ENCODE measurements around the gene ZNF646.
A peak's percentile ranks its signal among the peaks of the same experiment; 100 is the strongest.
"Not testable (repeated sequence)": the region's sequence is repeated elsewhere in the genome, so short reads cannot be mapped to it uniquely, and the experiment has no call there.

ZNF646 gene

DNA sequence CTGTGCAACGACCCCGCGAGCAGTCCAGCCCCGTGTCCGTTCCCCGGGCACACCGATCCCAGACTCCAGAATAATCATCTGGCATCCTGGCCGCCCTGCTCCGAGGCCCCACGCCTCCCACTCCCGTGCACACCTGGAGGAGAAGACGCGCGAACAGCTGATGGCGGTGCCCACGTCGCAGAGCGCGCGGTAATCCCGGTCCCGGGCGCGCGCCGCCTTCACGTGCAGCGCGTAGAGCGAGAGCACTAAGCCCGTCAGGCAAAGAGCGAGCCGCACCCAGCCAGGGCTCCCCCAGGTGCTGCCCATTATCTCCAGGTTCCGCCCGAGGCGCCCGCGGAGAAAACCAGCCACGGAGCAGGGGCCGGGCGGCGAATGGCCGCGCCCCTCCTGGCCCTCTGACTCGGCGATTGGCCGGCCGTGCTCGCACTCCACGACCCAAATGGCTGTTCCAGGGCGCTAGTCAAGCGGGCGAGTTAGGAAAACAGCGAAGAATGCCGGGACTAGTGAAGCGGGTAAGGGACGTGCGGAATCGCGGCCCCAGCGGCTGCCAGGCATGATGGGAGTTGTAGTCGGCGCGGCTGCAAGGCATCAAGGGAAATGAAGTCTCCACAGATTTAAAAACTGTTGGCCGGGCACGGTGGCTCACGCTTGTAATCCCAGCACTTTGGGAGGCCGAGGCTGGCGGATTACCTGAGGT, 20.4 kb downstream of the ZNF646 start, which contains the start of gene VKORC1:
Gene VKORC1 (minus strand): TSS at position 374 of the 697 bp plus-strand sequence. CDS start 68 bp downstream, at position 306.
- H3K27me3 ChIP-seq (ENCODE audit: control insufficient read depth, insufficient read depth, low read length), result no peaks in the 10 kb centered on the region
- H3K9me3 ChIP-seq (ENCODE audit: control insufficient read depth, insufficient read depth, low read depth, low read length), result no peaks in the 10 kb centered on the region
- H3K36me3 ChIP-seq (ENCODE audit: control insufficient read depth, insufficient read depth, low read length), result peaks cover 15% of the 10 kb centered on the region
- peak within 1 kb of the TSS; percentile 85 for H3K4me3 ChIP-seq (ENCODE audit: low read depth, low read length)
- peak within 1 kb of the TSS; percentile 92 for H3K9ac ChIP-seq (ENCODE audit: low read length)
- H3K27ac ChIP-seq (ENCODE audit: low read depth, low read length), result peak within 1 kb of the TSS; percentile 53
- peaks cover 4% of the 10 kb centered on the region; the same call in 1 of the 2 replicates for H3K4me1 ChIP-seq (ENCODE audit: control insufficient read depth, insufficient read depth, low read length)

DNA sequence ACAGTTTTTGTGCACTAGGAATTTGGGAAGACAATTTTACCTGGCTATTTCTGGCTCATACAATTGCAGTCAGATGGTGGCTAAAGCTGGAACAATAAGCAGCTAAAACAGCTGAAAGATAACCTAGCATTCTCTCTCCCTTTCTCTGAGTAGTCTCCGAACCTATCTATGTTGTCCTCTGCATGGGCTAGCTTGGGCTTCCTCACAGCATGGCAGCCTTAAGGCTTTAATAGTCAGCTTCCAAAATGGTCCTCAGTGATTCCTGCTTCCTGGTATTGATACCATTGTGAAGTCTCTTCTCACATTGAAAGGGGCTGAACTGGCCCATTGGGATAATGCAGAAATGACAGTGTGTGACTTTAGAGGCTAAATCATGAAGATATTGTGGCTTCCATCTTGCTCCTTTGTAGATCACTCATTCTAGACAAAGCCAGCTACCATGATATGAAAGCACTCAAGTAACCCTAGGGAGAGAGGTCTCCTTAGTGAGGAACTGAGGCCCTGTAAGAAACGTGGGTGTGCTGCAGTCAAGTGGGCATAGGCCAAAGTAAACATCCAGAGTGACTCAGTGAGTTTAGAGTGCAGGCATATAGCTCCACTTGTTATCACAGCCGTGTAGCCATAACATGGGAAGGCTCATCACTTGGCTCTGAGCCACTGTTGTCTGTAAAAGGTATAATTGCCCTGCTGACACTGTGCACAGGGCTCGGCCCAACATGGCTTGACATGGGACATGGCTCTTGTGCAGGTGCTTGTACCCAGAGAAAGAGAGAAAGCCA, 25.8 kb downstream of the ZNF646 start:
- Histone ChIP-seq H3K9ac (ENCODE audit: low read length) (no peak overlapping the region), H3K4me1 (ENCODE audit: control insufficient read depth, insufficient read depth, low read length) (no peaks in the 10 kb centered on the region), H3K27ac (ENCODE audit: low read depth, low read length) (no peak overlapping the region), H3K27me3 (ENCODE audit: control insufficient read depth, insufficient read depth, low read length) (no peaks in the 10 kb centered on the region), H3K9me3 (ENCODE audit: control insufficient read depth, insufficient read depth, low read depth, low read length) (peaks cover 3% of the 10 kb centered on the region; the same call in 1 of the 2 replicates), H3K4me3 (ENCODE audit: low read depth, low read length) (no peak overlapping the region), H3K36me3 (ENCODE audit: control insufficient read depth, insufficient read depth, low read length) (no peaks in the 10 kb centered on the region)

DNA sequence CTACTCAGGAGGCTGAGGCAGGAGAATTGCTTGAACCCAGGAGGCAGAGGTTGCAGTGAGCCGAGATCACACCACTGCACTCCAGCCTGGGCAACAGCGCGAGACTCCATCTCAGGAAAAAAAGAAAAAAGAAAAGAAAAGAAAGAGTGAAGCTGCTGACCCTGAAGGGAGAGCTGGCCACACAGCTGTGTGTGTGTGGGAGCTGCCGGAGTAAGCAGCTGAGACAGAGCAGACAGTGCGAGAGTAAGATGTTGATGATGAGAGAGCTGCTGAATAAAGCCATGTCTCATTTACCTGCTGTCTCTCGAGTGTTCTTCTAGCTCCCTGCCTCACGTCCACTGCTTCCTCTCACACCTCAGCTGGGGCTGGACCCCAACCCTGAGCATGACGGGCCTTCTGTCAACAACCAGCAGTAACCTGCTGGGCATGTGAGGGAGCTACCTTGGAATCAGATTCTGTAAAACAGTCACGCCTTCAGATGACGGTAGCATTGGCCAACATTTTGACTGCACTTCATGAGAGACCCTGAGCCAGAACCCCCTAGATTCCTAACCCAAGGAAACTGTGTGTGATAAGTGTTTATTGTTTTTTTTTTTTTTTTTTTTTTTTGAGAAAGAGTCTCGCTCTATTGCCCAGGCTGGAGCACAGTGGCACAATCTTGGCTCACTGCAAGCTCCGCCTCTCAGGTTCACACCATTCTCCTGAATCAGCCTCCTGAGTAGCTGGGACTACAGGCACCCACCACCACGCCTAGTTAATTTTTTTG, 26.8 kb downstream of the ZNF646 start:
- not testable (repeated sequence) for H3K9ac ChIP-seq (ENCODE audit: low read length); H3K4me1 ChIP-seq (ENCODE audit: control insufficient read depth, insufficient read depth, low read length); H3K9me3 ChIP-seq (ENCODE audit: control insufficient read depth, insufficient read depth, low read depth, low read length); H3K27me3 ChIP-seq (ENCODE audit: control insufficient read depth, insufficient read depth, low read length); H3K4me3 ChIP-seq (ENCODE audit: low read depth, low read length); H3K27ac ChIP-seq (ENCODE audit: low read depth, low read length); H3K36me3 ChIP-seq (ENCODE audit: control insufficient read depth, insufficient read depth, low read length)

DNA sequence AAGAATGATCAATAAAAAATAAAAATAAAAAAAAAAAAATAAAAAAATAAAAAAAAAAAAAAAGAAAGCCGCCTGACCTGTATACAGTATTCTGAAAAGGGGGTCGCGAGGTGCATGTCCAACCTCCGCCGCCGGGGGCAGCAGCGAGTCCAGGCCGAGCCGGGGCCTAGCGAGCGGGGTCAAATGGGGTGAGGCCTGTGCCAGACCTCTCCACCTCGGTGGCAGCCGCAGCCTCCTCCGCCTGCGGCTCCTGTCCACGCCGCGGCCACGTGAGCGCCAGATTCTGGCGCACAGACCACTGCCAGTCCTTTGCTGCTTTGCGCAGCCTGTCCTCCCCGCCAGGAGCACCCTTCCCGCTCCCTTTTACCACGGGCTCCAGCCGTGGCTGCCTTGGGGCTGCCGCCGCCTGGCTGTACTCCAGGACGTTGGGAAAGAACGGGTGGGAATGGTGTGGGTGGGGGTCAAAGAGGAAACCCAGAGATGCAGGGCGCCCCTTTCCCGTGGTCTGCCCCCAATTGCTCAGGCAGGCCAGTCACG, 31.5 kb downstream of the ZNF646 start:
- Histone ChIP-seq H3K9me3 (ENCODE audit: control insufficient read depth, insufficient read depth, low read depth, low read length) (peaks cover 3% of the 10 kb centered on the region; the same call in 1 of the 2 replicates), H3K27me3 (ENCODE audit: control insufficient read depth, insufficient read depth, low read length) (no peaks in the 10 kb centered on the region), H3K4me1 (ENCODE audit: control insufficient read depth, insufficient read depth, low read length) (peaks cover 7% of the 10 kb centered on the region; the same call in 1 of the 2 replicates), H3K9ac (ENCODE audit: low read length) (no peak overlapping the region), H3K27ac (ENCODE audit: low read depth, low read length) (no peak overlapping the region), H3K36me3 (ENCODE audit: control insufficient read depth, insufficient read depth, low read length) (peaks cover 15% of the 10 kb centered on the region), H3K4me3 (ENCODE audit: low read depth, low read length) (peak overlapping the region; percentile 25)

DNA sequence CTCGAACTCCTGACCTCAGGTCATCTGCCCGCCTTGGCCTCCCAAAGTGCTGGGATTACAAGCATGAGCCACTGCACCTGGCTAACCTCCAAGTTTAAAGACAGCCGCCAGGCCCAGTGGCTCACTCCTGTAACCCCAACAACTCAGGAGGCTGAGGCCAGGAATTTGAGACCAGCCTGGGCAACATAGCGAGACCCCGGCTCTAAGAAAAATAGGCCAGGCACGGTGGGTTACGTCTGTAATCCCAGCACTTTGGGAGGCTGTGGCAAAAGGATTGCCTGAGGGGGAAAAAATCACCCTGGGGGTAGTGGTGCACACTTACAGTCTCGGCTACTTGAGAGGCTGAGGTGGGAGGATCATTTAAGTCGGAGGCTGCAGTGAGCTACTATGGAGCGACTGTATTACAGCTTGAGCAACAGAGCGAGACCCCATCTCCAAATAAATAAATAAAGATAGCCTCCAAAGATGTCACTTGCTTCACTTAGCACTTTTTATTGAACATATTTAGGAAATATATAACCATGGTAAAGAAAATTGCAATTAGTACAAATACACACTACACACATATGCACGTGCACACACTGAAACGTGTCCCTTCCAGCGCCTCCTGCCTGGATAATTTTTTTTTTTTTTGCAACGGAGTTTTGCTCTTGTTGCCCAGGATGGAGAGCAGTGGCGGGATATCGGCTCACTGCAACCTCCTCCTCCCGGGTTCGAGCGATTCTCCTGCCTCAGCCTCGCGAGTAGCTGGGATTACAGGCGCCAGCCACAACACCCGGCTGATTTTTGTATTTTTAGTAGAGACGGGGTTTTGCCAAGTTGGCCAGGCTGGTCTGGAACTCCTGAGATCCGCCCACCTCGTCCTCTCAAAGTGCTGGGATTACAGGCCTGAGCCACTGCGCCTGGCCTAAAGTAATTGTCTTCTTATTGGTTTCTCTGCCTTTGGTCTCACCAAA, 32.6 kb downstream of the ZNF646 start:
- Histone ChIP-seq H3K36me3 (ENCODE audit: control insufficient read depth, insufficient read depth, low read length) (peaks cover 25% of the 10 kb centered on the region), H3K4me3 (ENCODE audit: low read depth, low read length) (no peak overlapping the region), H3K9ac (ENCODE audit: low read length) (no peak overlapping the region)

DNA sequence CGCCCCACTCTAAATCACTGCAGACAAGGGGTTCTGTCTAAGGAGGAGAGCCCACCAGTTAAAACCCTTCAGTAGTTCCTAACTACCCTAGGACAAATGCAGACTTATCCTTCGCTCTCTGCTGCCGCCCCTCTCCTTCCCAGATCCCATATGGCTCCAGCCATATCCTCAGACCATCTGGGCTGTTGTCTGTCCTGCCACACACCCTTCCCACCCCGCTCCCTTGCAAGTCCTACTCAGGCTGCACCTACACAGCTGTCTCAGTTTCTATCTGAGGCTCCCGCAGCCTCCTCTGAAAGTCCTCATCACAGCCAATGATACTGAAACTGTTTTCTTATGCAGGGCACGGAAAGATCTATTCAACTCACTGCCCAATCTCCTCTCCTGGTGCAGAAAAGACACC, 33.2 kb downstream of the ZNF646 start:
- no peak overlapping the region for H3K9ac ChIP-seq (ENCODE audit: low read length)
- H3K36me3 ChIP-seq (ENCODE audit: control insufficient read depth, insufficient read depth, low read length), result peaks cover 32% of the 10 kb centered on the region
- peaks cover 3% of the 10 kb centered on the region; the same call in 1 of the 2 replicates for H3K9me3 ChIP-seq (ENCODE audit: control insufficient read depth, insufficient read depth, low read depth, low read length)
- H3K27me3 ChIP-seq (ENCODE audit: control insufficient read depth, insufficient read depth, low read length), result no peaks in the 10 kb centered on the region
- H3K4me1 ChIP-seq (ENCODE audit: control insufficient read depth, insufficient read depth, low read length), result peaks cover 7% of the 10 kb centered on the region; the same call in 1 of the 2 replicates
- peak overlapping the region; percentile 90 for H3K4me3 ChIP-seq (ENCODE audit: low read depth, low read length)
- H3K27ac ChIP-seq (ENCODE audit: low read depth, low read length), result no peak overlapping the region

More for the DNA sequence above, 32.6 kb downstream of the ZNF646 start:
- Histone ChIP-seq H3K27me3 (ENCODE audit: control insufficient read depth, insufficient read depth, low read length) (no peaks in the 10 kb centered on the region), H3K27ac (ENCODE audit: low read depth, low read length) (no peak overlapping the region), H3K4me1 (ENCODE audit: control insufficient read depth, insufficient read depth, low read length) (peaks cover 7% of the 10 kb centered on the region; the same call in 1 of the 2 replicates), H3K9me3 (ENCODE audit: control insufficient read depth, insufficient read depth, low read depth, low read length) (peaks cover 3% of the 10 kb centered on the region; the same call in 1 of the 2 replicates)

DNA sequence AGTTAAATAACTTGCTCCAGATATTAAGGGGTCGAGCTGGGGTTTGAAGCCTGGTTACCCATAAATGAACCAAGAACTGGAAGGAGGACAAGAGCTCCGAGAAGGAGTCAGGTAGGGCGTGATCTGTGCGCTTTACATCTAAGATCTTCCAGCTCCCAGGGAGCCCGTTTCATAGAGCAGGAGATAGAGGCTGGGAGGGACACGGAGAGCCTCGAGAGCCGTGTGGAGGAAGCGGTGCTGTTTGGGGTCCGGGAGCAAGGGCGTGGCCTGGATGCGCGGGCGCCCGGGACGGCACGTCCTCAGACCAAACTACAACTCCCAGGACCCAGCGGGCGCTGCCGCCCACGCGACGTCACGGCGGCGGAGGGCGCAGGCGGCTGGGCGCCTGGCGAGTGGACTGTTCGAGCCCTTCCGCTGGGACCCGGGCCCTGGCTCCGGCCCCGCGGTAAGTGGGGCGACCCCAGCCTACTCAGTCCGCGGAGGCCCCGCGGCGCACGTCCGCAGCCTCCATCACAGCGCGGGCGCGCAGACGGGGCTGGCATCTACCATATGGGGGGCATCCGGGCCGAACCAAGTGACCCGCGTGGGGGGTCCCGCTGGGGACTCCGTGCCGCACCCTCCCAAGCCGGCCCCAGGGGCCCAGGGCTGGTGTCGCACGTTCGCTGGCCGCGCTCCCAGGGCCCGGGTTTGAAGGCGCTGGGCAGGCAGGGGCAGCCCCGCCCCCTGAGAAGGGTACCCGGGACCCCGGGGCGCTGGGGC, 34.0 kb downstream of the ZNF646 start, which contains the start of gene BCKDK:
Gene BCKDK (plus strand): TSS at position 352 of the 759 bp plus-strand sequence. CDS start 838 bp downstream, outside the sequence.
- peak within 1 kb of the TSS; percentile 90 for H3K4me3 ChIP-seq (ENCODE audit: low read depth, low read length)
- no peaks in the 10 kb centered on the region for H3K27me3 ChIP-seq (ENCODE audit: control insufficient read depth, insufficient read depth, low read length)
- H3K9ac ChIP-seq (ENCODE audit: low read length), result peak within 1 kb of the TSS; percentile 82
- peaks cover 39% of the 10 kb centered on the region for H3K36me3 ChIP-seq (ENCODE audit: control insufficient read depth, insufficient read depth, low read length)
- peak within 1 kb of the TSS; percentile 32; the same call in 1 of the 2 replicates for H3K27ac ChIP-seq (ENCODE audit: low read depth, low read length)
- H3K4me1 ChIP-seq (ENCODE audit: control insufficient read depth, insufficient read depth, low read length), result peaks cover 7% of the 10 kb centered on the region; the same call in 1 of the 2 replicates
- peaks cover 2% of the 10 kb centered on the region; the same call in 1 of the 2 replicates for H3K9me3 ChIP-seq (ENCODE audit: control insufficient read depth, insufficient read depth, low read depth, low read length)

DNA sequence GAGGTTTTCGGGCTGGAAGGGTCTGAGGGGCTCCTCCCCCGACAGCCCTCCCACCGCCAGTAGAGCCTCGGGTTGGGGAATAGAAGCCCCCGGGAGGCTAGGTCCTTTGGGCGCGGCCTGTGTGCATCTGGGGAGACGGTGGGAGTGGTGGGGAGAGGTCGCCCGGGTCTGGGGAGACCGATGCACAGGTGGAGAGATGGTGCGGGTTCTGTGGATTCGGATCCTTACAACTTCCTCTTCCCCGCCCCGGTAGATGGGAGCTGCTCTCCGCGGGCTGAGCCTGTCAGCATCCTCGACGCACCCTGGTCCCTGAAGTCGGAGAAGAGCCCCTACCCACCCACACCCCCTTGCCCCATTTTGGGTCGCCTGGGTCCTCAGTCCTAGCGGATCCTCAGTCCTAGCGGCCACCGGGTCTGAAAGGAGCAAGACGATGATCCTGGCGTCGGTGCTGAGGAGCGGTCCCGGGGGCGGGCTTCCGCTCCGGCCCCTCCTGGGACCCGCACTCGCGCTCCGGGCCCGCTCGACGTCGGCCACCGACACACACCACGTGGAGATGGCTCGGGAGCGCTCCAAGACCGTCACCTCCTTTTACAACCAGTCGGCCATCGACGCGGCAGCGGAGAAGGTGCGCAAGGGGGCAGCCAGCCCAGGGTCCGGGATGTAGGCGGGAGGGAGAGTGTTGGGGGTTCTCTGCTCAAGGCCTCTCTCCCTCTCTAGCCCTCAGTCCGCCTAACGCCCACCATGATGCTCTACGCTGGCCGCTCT, 34.8 kb downstream of the ZNF646 start:
- peaks cover 39% of the 10 kb centered on the region for H3K36me3 ChIP-seq (ENCODE audit: control insufficient read depth, insufficient read depth, low read length)
- peaks cover 7% of the 10 kb centered on the region; the same call in 1 of the 2 replicates for H3K4me1 ChIP-seq (ENCODE audit: control insufficient read depth, insufficient read depth, low read length)
- no peaks in the 10 kb centered on the region for H3K9me3 ChIP-seq (ENCODE audit: control insufficient read depth, insufficient read depth, low read depth, low read length)
- no peaks in the 10 kb centered on the region for H3K27me3 ChIP-seq (ENCODE audit: control insufficient read depth, insufficient read depth, low read length)
- H3K4me3 ChIP-seq (ENCODE audit: low read depth, low read length), result peak overlapping the region; percentile 90
- H3K27ac ChIP-seq (ENCODE audit: low read depth, low read length), result peak overlapping the region; percentile 32; the same call in 1 of the 2 replicates
- peak overlapping the region; percentile 82 for H3K9ac ChIP-seq (ENCODE audit: low read length)

DNA sequence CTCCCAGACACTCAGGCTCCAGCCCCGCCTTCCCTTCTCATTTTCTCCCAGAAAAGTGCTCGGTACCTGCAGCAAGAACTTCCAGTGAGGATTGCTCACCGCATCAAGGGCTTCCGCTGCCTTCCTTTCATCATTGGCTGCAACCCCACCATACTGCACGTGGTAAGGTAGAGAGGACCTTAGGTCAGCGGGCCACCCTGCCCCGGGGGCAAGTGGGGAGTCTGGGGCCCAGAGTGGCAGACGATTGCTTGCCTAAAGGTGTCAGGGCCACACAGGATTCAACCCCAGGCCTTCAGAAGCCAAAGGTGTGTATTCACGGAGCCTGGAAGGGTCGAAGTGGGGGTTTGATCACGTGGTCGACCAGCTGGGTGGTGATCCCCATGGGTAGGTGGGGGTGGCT, 35.4 kb downstream of the ZNF646 start:
- Histone ChIP-seq H3K36me3 (ENCODE audit: control insufficient read depth, insufficient read depth, low read length) (peaks cover 39% of the 10 kb centered on the region), H3K27ac (ENCODE audit: low read depth, low read length) (no peak overlapping the region), H3K9ac (ENCODE audit: low read length) (no peak overlapping the region), H3K9me3 (ENCODE audit: control insufficient read depth, insufficient read depth, low read depth, low read length) (no peaks in the 10 kb centered on the region), H3K27me3 (ENCODE audit: control insufficient read depth, insufficient read depth, low read length) (no peaks in the 10 kb centered on the region), H3K4me3 (ENCODE audit: low read depth, low read length) (no peak overlapping the region), H3K4me1 (ENCODE audit: control insufficient read depth, insufficient read depth, low read length) (peaks cover 7% of the 10 kb centered on the region; the same call in 1 of the 2 replicates)

Data from HUES6 (cell line).